Endothelial cell (in vitro differentiated cells): ENCODE measurements around the gene KHDRBS1. TPM values are rescaled to one million over a fixed set of nuclear protein-coding genes. Genes with fewer than 3 reads are reported as not detected.

Source experiments
- DNase-seq: peaks from one replicate; pipeline ENCODE4 v3.0.0; 2021; ENCODE audit warnings: low spot score
- H3K27ac Mint-ChIP-seq: one replicate; pipeline ENCODE4 v1.8.0; 2021; ENCODE audit warnings: mixed read lengths, inconsistent platforms; ENCODE audit not compliant: unreplicated experiment
- H3K27me3 Mint-ChIP-seq: one replicate; pipeline ENCODE4 v1.8.0; 2021; ENCODE audit warnings: mild to moderate bottlenecking, moderate library complexity, mixed read lengths, inconsistent platforms; ENCODE audit not compliant: unreplicated experiment
- H3K36me3 Mint-ChIP-seq: one replicate; pipeline ENCODE4 v1.8.0; 2021; ENCODE audit warnings: mild to moderate bottlenecking, low read depth, mixed read lengths, inconsistent platforms; ENCODE audit not compliant: unreplicated experiment
- H3K4me1 Mint-ChIP-seq: one replicate; pipeline ENCODE4 v1.8.0; 2021; ENCODE audit warnings: mild to moderate bottlenecking, mixed read lengths, inconsistent platforms; ENCODE audit not compliant: unreplicated experiment
- H3K4me3 Mint-ChIP-seq: one replicate; pipeline ENCODE4 v1.8.0; 2021; ENCODE audit warnings: mild to moderate bottlenecking, mixed read lengths, inconsistent platforms; ENCODE audit not compliant: unreplicated experiment
- H3K9me3 Mint-ChIP-seq: one replicate; pipeline ENCODE4 v1.8.0; 2021; ENCODE audit warnings: mixed read lengths, inconsistent platforms; ENCODE audit not compliant: unreplicated experiment
- CTCF ChIP-seq: fragments of 200-600 bp; sonication (generic); IDR thresholded peaks from one replicate; pipeline ENCODE4 v1.5.0; 2021; ENCODE audit warnings: antibody characterized with exemption; ENCODE audit not compliant: unreplicated experiment
- total RNA-seq: library from RNA; stranded (reverse); fragmentation: NEBNext Ultra II Directional; extraction: Animal tissue kit (Norgen Biotek cat#: 25700); gene quantifications from one replicate; pipeline ENCODE4 v1.2.1, GENCODE V29; 2021; ENCODE audit not compliant: unreplicated experiment

The KHDRBS1 gene
- total RNA-seq, 1 donor from 2014 or later: 203 TPM

DNA sequence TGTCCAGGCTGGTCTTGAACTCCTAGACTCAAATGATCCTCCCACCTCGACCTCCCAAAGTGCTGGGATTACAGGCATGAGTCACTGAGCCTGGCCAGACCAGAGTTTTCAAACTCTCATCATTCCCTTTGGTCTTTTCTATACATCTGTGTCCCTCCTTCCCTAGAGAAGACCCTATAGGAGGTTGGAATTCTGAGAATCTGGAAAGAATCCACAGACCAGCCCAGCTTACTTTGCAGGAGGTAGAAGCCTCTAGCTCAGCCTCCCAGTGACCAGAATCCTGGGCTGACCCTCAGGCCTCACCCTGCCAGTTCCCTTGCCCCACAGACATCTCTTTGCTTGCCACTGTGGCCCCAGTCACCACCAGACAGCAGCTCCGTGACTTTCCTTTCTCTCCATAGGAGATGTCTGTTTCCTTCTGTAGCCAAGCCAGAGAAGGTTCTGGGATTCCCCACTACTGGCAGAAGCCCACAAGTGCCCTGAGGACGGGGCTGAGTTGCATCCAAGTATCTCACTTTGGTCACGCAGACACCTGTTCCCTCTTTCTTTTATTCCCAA lies 34.7 kb upstream of the KHDRBS1 start:
- Mint-ChIP-seq H3K27ac (no peak overlapping the region), H3K4me3 (no peak overlapping the region), H3K4me1 (peaks cover 17% of the 10 kb centered on the region), H3K36me3 (peaks cover 5% of the 10 kb centered on the region), H3K9me3 (no peaks in the 10 kb centered on the region), H3K27me3 (peaks cover 3% of the 10 kb centered on the region)
- no peak for TF ChIP-seq CTCF
- no peak for DNase-seq

- TF ChIP-seq CTCF: no peak
- DNase-seq: no peak
- no peak overlapping the region for H3K4me3 Mint-ChIP-seq
- H3K4me1 Mint-ChIP-seq: peaks cover 29% of the 10 kb centered on the region
- peaks cover 5% of the 10 kb centered on the region for H3K36me3 Mint-ChIP-seq
- H3K27ac Mint-ChIP-seq: peak overlapping the region; percentile 77
- no peaks in the 10 kb centered on the region for H3K9me3 Mint-ChIP-seq
- peaks cover 3% of the 10 kb centered on the region for H3K27me3 Mint-ChIP-seq
Observed at GRCh38 chr1:31980835-31981455, 32.7 kb upstream of the KHDRBS1 start.

- peaks cover 3% of the 10 kb centered on the region for H3K27me3 Mint-ChIP-seq
Observed at GRCh38 chr1:31981456-31981839, 32.2 kb upstream of the KHDRBS1 start.

DNA sequence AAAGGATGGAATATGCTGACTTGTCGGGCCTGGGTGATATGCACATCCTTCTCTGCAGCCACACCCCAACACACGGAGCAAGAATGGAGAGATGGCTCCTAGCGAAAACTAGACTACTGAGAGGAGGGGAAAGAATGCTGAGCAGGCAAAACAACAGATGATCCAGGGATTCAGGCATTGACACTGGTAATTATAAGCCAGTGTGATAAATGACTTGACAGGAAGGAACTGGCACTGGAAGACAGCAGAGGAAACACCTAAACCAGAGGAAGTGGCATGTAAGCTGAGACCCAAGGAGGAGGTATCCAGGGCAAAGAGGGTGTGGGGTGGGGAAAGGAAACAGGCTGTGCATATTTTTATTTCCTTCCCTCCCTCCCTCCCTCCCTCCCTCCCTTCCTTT lies 31.7 kb upstream of the KHDRBS1 start:
- no peak for TF ChIP-seq CTCF
- Mint-ChIP-seq H3K4me1 (peaks cover 33% of the 10 kb centered on the region), H3K27me3 (peaks cover 3% of the 10 kb centered on the region), H3K36me3 (peaks cover 5% of the 10 kb centered on the region), H3K4me3 (peak overlapping the region; percentile 37), H3K27ac (peak overlapping the region; percentile 77), H3K9me3 (no peaks in the 10 kb centered on the region)
- DNase-seq: no peak

More at GRCh38 chr1:31981456-31981839, 32.2 kb upstream of the KHDRBS1 start:
- peaks cover 29% of the 10 kb centered on the region for H3K4me1 Mint-ChIP-seq
- H3K27ac Mint-ChIP-seq: peak overlapping the region; percentile 77
- H3K36me3 Mint-ChIP-seq: peaks cover 5% of the 10 kb centered on the region
- TF ChIP-seq CTCF: no peak
- no peaks in the 10 kb centered on the region for H3K9me3 Mint-ChIP-seq
- peak overlapping the region; percentile 37 for H3K4me3 Mint-ChIP-seq
- DNase-seq: no peak
